Measurements from ENCODE around the gene CLEC4G.

Gene CLEC4G

GRCh38 chr19:7725791-7726190 lies 6.1 kb downstream of the CLEC4G start:
- H3K79me2 ChIP-seq (ENCODE audit: control insufficient read depth, low read length), result no peaks in the 10 kb centered on the region
- no peak for TF ChIP-seq EZH2phosphoT487 (IDR thresholded peaks at IDR 0.05; ENCODE audit: borderline replicate concordance, low read length)
- TF ChIP-seq, protein P1, sequence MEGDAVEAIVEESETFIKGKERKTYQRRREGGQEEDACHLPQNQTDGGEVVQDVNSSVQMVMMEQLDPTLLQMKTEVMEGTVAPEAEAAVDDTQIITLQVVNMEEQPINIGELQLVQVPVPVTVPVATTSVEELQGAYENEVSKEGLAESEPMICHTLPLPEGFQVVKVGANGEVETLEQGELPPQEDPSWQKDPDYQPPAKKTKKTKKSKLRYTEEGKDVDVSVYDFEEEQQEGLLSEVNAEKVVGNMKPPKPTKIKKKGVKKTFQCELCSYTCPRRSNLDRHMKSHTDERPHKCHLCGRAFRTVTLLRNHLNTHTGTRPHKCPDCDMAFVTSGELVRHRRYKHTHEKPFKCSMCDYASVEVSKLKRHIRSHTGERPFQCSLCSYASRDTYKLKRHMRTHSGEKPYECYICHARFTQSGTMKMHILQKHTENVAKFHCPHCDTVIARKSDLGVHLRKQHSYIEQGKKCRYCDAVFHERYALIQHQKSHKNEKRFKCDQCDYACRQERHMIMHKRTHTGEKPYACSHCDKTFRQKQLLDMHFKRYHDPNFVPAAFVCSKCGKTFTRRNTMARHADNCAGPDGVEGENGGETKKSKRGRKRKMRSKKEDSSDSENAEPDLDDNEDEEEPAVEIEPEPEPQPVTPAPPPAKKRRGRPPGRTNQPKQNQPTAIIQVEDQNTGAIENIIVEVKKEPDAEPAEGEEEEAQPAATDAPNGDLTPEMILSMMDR (IDR thresholded peaks at IDR 0.05; ENCODE audit: low read depth, low read length, poor library complexity, severe bottlenecking), result no peak
- H3K9me2 ChIP-seq (replicated peaks; ENCODE audit: control insufficient read depth, low read length), result no peaks in the 10 kb centered on the region
- H3K27ac ChIP-seq (ENCODE audit: low read depth, low read length), result no peak overlapping the region
- H3F3A ChIP-seq (ENCODE audit: control insufficient read depth, insufficient read depth), result no peaks in the 10 kb centered on the region
- peaks cover 18% of the 10 kb centered on the region for H3K27me3 ChIP-seq (ENCODE audit: control insufficient read depth, low read length)
- no peak overlapping the region for H3K4me3 ChIP-seq (ENCODE audit: low read length)
- H3K9me3 ChIP-seq (ENCODE audit: control insufficient read depth, insufficient read depth, low read length), result no peaks in the 10 kb centered on the region
- no peak overlapping the region for H3K4me2 ChIP-seq (ENCODE audit: low read length)
- no peaks in the 10 kb centered on the region for H3K36me3 ChIP-seq (ENCODE audit: control insufficient read depth, low read length)
- no peaks in the 10 kb centered on the region for H3K4me1 ChIP-seq (ENCODE audit: control insufficient read depth, low read length)
- H4K20me1 ChIP-seq (ENCODE audit: control insufficient read depth, insufficient read depth, low read depth, low read length), result no peaks in the 10 kb centered on the region

GRCh38 chr19:7722231-7722651 lies 9.7 kb downstream of the CLEC4G start:
- Histone ChIP-seq H3K27ac (ENCODE audit: low read depth, low read length) (no peak overlapping the region), H3K4me2 (ENCODE audit: low read length) (no peak overlapping the region), H3K36me3 (ENCODE audit: control insufficient read depth, low read length) (no peaks in the 10 kb centered on the region)

GRCh38 chr19:7720351-7720750 lies 11.6 kb downstream of the CLEC4G start:
- Histone ChIP-seq H3K9me3 (ENCODE audit: control insufficient read depth, insufficient read depth, low read length) (no peaks in the 10 kb centered on the region), H3K79me2 (ENCODE audit: control insufficient read depth, low read length) (no peaks in the 10 kb centered on the region), H3K4me1 (ENCODE audit: control insufficient read depth, low read length) (peaks cover 6% of the 10 kb centered on the region), H3K27ac (ENCODE audit: low read depth, low read length) (no peak overlapping the region), H3F3A (ENCODE audit: control insufficient read depth, insufficient read depth) (no peaks in the 10 kb centered on the region), H3K36me3 (ENCODE audit: control insufficient read depth, low read length) (no peaks in the 10 kb centered on the region), H4K20me1 (ENCODE audit: control insufficient read depth, insufficient read depth, low read depth, low read length) (no peaks in the 10 kb centered on the region), H3K4me2 (ENCODE audit: low read length) (no peak overlapping the region), H3K4me3 (ENCODE audit: low read length) (no peak overlapping the region), H3K9me2 (replicated peaks; ENCODE audit: control insufficient read depth, low read length) (no peaks in the 10 kb centered on the region), H3K27me3 (ENCODE audit: control insufficient read depth, low read length) (peaks cover 16% of the 10 kb centered on the region)
- TF ChIP-seq EZH2phosphoT487 (IDR thresholded peaks at IDR 0.05; ENCODE audit: borderline replicate concordance, low read length), result no peak
- TF ChIP-seq, protein P1 (IDR thresholded peaks at IDR 0.05; ENCODE audit: low read depth, low read length, poor library complexity, severe bottlenecking), result no peak

More at GRCh38 chr19:7722231-7722651, 9.7 kb downstream of the CLEC4G start:
- Histone ChIP-seq H4K20me1 (ENCODE audit: control insufficient read depth, insufficient read depth, low read depth, low read length) (no peaks in the 10 kb centered on the region), H3K9me2 (replicated peaks; ENCODE audit: control insufficient read depth, low read length) (no peaks in the 10 kb centered on the region), H3K9me3 (ENCODE audit: control insufficient read depth, insufficient read depth, low read length) (no peaks in the 10 kb centered on the region), H3K79me2 (ENCODE audit: control insufficient read depth, low read length) (no peaks in the 10 kb centered on the region), H3K4me1 (ENCODE audit: control insufficient read depth, low read length) (peaks cover 6% of the 10 kb centered on the region), H3K4me3 (ENCODE audit: low read length) (no peak overlapping the region), H3F3A (ENCODE audit: control insufficient read depth, insufficient read depth) (no peaks in the 10 kb centered on the region), H3K27me3 (ENCODE audit: control insufficient read depth, low read length) (peaks cover 8% of the 10 kb centered on the region)
- TF ChIP-seq, protein P1 (IDR thresholded peaks at IDR 0.05; ENCODE audit: low read depth, low read length, poor library complexity, severe bottlenecking), result no peak

DNA sequence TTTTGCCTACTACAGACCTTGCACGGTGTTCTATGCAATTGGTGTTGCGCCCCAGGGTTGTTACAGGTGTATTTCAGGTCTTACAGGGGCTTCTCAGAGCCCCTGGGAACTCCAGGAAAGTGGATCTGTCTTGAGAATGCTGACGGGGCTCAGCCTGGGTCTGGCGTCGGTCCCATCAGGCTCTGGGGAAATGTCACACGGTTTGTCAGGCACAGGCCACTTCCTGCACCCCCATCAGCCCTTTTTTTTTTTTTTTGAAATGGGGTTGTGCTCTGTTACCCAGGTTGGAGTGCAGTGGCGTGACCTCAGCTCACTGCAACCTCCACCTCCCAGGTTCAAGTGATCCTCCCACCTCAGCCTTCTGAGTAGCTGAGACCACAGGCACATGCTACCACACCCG lies 13.2 kb downstream of the CLEC4G start:
- no peak overlapping the region for H3K4me2 ChIP-seq (ENCODE audit: low read length)

More for the DNA sequence above, 13.2 kb downstream of the CLEC4G start:
- Histone ChIP-seq H3K9me3 (ENCODE audit: control insufficient read depth, insufficient read depth, low read length) (no peaks in the 10 kb centered on the region), H3K9me2 (replicated peaks; ENCODE audit: control insufficient read depth, low read length) (no peaks in the 10 kb centered on the region), H3K79me2 (ENCODE audit: control insufficient read depth, low read length) (no peaks in the 10 kb centered on the region), H3K4me1 (ENCODE audit: control insufficient read depth, low read length) (peaks cover 9% of the 10 kb centered on the region), H3K27me3 (ENCODE audit: control insufficient read depth, low read length) (peaks cover 19% of the 10 kb centered on the region), H3K4me3 (ENCODE audit: low read length) (no peak overlapping the region), H3F3A (ENCODE audit: control insufficient read depth, insufficient read depth) (no peaks in the 10 kb centered on the region), H4K20me1 (ENCODE audit: control insufficient read depth, insufficient read depth, low read depth, low read length) (no peaks in the 10 kb centered on the region), H3K27ac (ENCODE audit: low read depth, low read length) (no peak overlapping the region), H3K36me3 (ENCODE audit: control insufficient read depth, low read length) (no peaks in the 10 kb centered on the region)
- TF ChIP-seq EZH2phosphoT487 (IDR thresholded peaks at IDR 0.05; ENCODE audit: borderline replicate concordance, low read length), result no peak
- TF ChIP-seq, protein P1 (IDR thresholded peaks at IDR 0.05; ENCODE audit: low read depth, low read length, poor library complexity, severe bottlenecking), result no peak
